ENCODE measurements around the gene NPFFR1.

NPFFR1 gene

GRCh38 chr10:70212879-70213278, 70.9 kb downstream of the NPFFR1 start:
- DNase-seq: peak; percentile 65

GRCh38 chr10:70212277-70212676, 71.5 kb downstream of the NPFFR1 start:
- no peak for DNase-seq

DNA sequence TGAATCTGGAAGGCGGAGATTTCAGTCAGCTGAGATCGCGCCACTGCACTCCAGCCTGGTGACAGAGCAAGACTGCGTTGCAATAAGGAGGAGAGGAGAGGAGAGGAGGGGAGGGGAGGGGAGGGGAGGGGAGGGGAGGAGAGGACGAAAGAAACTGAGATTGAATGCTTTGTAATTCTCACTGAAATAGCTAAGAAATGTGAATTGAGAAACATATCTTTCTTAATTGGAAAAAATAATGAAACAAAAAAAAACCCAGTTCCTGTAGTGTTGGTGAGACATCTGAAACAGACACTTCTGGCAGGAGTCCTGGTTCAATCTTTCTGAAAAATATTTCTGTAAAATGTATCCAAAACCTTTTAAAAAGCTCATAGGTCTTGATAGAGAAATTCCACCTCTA, 77.0 kb downstream of the NPFFR1 start:
- no peak for DNase-seq

- DNase-seq: peak; percentile 13
Observed at GRCh38 chr10:70201105-70201504, 82.7 kb downstream of the NPFFR1 start.

GRCh38 chr10:70198696-70199466, 84.9 kb downstream of the NPFFR1 start:
- DNase-seq: peak; percentile 17

Data from fibroblast of upper back skin (primary cell).